Mesenchymal stem cell (in vitro differentiated cells and primary cell): ENCODE measurements around the gene SLC25A15.
A peak's percentile ranks its signal among the peaks of the same experiment; 100 is the strongest.

Experiments used
- DNase-seq: peaks from one replicate; pipeline ENCODE4 v3.0.0-alpha.2; 2013
- H2AFZ ChIP-seq: one replicate; pipeline ENCODE4 v1.6.1; 2013; ENCODE audit warnings: low read depth, mild to moderate bottlenecking, control low read depth, inconsistent platforms, low read length, moderate library complexity
- H2AK5ac ChIP-seq: 2 replicates; pipeline ENCODE4 v1.6.1; 2013; ENCODE audit warnings: low read length, moderate library complexity, mild to moderate bottlenecking, inconsistent platforms; ENCODE audit not compliant: severe bottlenecking
- H2BK120ac ChIP-seq: one replicate; pipeline ENCODE4 v1.6.1; 2013; ENCODE audit warnings: low read depth, mild to moderate bottlenecking, inconsistent platforms, low read length, moderate library complexity
- H2BK12ac ChIP-seq, 2 experiments: one replicate each; pipeline ENCODE4 v1.6.1; 2013; ENCODE audit warnings: inconsistent platforms in 2 of 2, low read length in 2 of 2, mild to moderate bottlenecking in 2 of 2, moderate library complexity in 2 of 2, control low read depth in 1 of 2
- H2BK15ac ChIP-seq: one replicate; pipeline ENCODE4 v1.6.1; 2013; ENCODE audit warnings: mild to moderate bottlenecking, low read depth, inconsistent platforms; ENCODE audit not compliant: poor library complexity, severe bottlenecking
- H2BK5ac ChIP-seq: 2 replicates; pipeline ENCODE4 v1.6.1; 2013; ENCODE audit warnings: low read depth, mild to moderate bottlenecking, low read length, control low read depth, inconsistent platforms; ENCODE audit not compliant: poor library complexity, severe bottlenecking
- H3K14ac ChIP-seq, 2 experiments: one replicate each; pipeline ENCODE4 v1.6.1; 2013; ENCODE audit warnings: inconsistent platforms in 2 of 2, low read length in 2 of 2, control low read depth in 1 of 2, mild to moderate bottlenecking in 1 of 2, moderate library complexity in 1 of 2
- H3K18ac ChIP-seq, 2 experiments: one replicate each; pipeline ENCODE4 v1.6.1; 2013; ENCODE audit warnings: inconsistent platforms in 2 of 2, low read length in 2 of 2, control low read depth in 1 of 2, low read depth in 1 of 2, mild to moderate bottlenecking in 1 of 2
- H3K23ac ChIP-seq, 2 experiments: one replicate each; pipeline ENCODE4 v1.6.1; 2013; ENCODE audit warnings: inconsistent platforms in 2 of 2, low read length in 2 of 2, mild to moderate bottlenecking in 2 of 2, moderate library complexity in 2 of 2, control low read depth in 1 of 2
- H3K27ac ChIP-seq: 2 replicates; pipeline ENCODE4 v1.5.1; 2013; ENCODE audit warnings: mild to moderate bottlenecking, moderate library complexity, low read length, control low read depth, inconsistent platforms; ENCODE audit not compliant: poor library complexity, severe bottlenecking
- H3K27me3 ChIP-seq, 2 experiments: 2 replicates each; pipeline versions ENCODE4 v1.6.1 to v1.7.0; 2013; ENCODE audit warnings: low read length in 2 of 2, mild to moderate bottlenecking in 2 of 2, moderate library complexity in 2 of 2, control low read depth in 1 of 2, inconsistent platforms in 1 of 2; ENCODE audit not compliant: control insufficient read depth in 1 of 2, insufficient read depth in 1 of 2
- H3K36me3 ChIP-seq, 2 experiments: 2 replicates each; pipeline versions ENCODE4 v1.6.1 to v1.7.0; 2013; ENCODE audit warnings: low read length in 2 of 2, control low read depth in 1 of 2, inconsistent platforms in 1 of 2, low read depth in 1 of 2, mild to moderate bottlenecking in 1 of 2; ENCODE audit not compliant: insufficient read depth in 2 of 2, control insufficient read depth in 1 of 2
- H3K4ac ChIP-seq, 2 experiments: one replicate each; pipeline ENCODE4 v1.6.1; 2013; ENCODE audit warnings: inconsistent platforms in 2 of 2, low read length in 2 of 2, mild to moderate bottlenecking in 2 of 2, moderate library complexity in 2 of 2, control low read depth in 1 of 2, low read depth in 1 of 2
- H3K4me1 ChIP-seq: 2 replicates; pipeline ENCODE4 v1.6.1; 2013; ENCODE audit warnings: low read depth, low read length, control low read depth; ENCODE audit not compliant: control insufficient read depth, insufficient read depth
- H3K4me2 ChIP-seq: 2 replicates; pipeline ENCODE4 v1.6.1; 2013; ENCODE audit warnings: low read length, mild to moderate bottlenecking, inconsistent platforms; ENCODE audit not compliant: poor library complexity, severe bottlenecking
- H3K4me3 ChIP-seq, 2 experiments: 2 replicates each; pipeline versions ENCODE4 v1.5.1 to v1.7.0; 2013; ENCODE audit warnings: low read length in 2 of 2, mild to moderate bottlenecking in 2 of 2, control low read depth in 1 of 2, low read depth in 1 of 2; ENCODE audit not compliant: insufficient read depth in 1 of 2
- H3K79me1 ChIP-seq: replicated peaks from 2 replicates; pipeline ENCODE4 v1.6.1; 2013; ENCODE audit warnings: mild to moderate bottlenecking, control low read depth, low read length, inconsistent platforms; ENCODE audit not compliant: poor library complexity, severe bottlenecking
- H3K9ac ChIP-seq: 2 replicates; pipeline ENCODE4 v1.7.0; 2013; ENCODE audit warnings: mild to moderate bottlenecking, low read length, moderate library complexity
- H3K9me3 ChIP-seq: 2 replicates; pipeline ENCODE4 v1.7.0; 2013; ENCODE audit warnings: mild to moderate bottlenecking, low read length; ENCODE audit not compliant: control insufficient read depth
- H4K8ac ChIP-seq: one replicate; pipeline ENCODE4 v1.6.1; 2013; ENCODE audit warnings: inconsistent platforms, mild to moderate bottlenecking, low read length, moderate library complexity
- H4K91ac ChIP-seq: one replicate; pipeline ENCODE4 v1.6.1; 2013; ENCODE audit warnings: mild to moderate bottlenecking, low read length, inconsistent platforms
- WGBS: methylation state at CpG from one replicate; pipeline ENCODE4 v1.1.7; 2013; ENCODE audit warnings: mixed read lengths; 5-methylcytosine and 5-hydroxymethylcytosine counted together

Gene SLC25A15

DNA sequence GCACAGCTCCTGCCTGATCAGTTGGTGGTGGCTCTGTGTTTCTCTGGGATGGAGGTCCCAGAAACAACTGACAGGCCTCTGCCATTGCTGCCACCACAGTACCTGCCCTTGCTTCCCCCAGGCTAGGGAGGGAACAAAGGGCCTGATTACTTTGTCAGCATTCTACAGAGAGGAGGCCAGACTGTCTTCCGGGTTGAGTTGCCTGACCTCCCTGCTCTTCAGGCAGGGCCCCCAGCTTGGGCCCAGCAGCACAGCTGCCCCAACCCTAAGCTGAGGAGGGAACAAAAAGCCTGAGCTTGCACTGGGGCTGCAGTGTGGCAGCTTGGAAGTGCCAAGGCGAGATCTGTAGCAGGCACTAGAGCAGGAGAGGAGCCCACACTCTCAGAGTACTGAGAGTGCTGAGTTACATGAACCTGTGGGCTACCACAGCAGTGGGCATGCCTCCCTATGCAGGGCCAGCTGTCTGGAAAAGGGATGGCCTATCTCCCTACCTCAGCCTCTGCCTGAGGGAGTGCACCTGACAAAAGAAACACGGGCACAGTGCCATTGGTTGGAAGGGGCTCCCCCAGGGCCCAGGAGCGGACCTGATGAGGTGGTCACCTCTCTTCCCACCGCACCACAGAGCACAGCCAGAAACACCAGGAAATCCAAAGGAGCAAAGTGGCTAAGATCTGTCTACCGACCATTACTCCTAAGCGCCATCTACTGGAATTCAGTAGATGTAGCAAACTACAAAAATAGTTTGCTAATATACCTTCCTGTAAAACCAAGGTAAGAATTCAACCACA, 24.4 kb downstream of the SLC25A15 start:
- no peak overlapping the region for H4K91ac ChIP-seq
- H3K9me3 ChIP-seq, result peaks cover 10% of the 10 kb centered on the region
- H3K27ac ChIP-seq, result no peak overlapping the region
- DNase-seq, result peak; percentile 32
- no peak overlapping the region for H3K4me3 ChIP-seq
- peaks cover 16 to 32% of the 10 kb centered on the region in 2 experiments for H3K36me3 ChIP-seq
- no peaks in the 10 kb centered on the region for H3K79me1 ChIP-seq
- no peak overlapping the region for H3K4me2 ChIP-seq
- peak overlapping the region; percentile 35 for H4K8ac ChIP-seq
- no peak overlapping the region for H3K4ac ChIP-seq
- H2AK5ac ChIP-seq, result no peak overlapping the region
- H2BK12ac ChIP-seq, result no peak overlapping the region
- H2BK15ac ChIP-seq, result no peak overlapping the region
- no peaks in the 10 kb centered on the region for H3K27me3 ChIP-seq
- no peak overlapping the region for H3K23ac ChIP-seq
- H2AFZ ChIP-seq, result no peak overlapping the region
- 67% methylated on average over 6 of the region's 7 CpGs for WGBS
- peaks cover 7% of the 10 kb centered on the region for H3K4me1 ChIP-seq
- no peak overlapping the region for H3K14ac ChIP-seq
- no peak overlapping the region for H2BK120ac ChIP-seq
- no peak overlapping the region for H3K9ac ChIP-seq
- H2BK5ac ChIP-seq, result no peak overlapping the region
- H3K18ac ChIP-seq, result no peak overlapping the region

DNA sequence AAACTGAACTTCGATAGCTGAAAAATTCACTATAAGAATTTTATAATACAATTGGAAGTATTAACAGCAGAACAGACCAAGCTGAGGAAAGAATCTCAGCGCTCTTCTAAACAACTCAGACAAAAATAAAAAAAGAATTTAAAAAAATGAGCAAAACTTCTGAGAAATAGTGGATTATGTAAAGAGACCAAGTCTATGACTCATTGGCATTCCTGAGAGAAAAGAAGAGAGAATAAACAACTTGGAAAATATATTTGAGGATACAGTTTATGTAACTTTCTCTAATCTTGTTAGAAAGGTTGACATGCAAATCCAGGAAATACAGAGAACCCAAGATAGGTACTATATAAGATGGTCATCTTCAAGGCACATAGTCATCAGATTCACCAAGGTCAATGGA, 25.4 kb downstream of the SLC25A15 start:
- H3K9me3 ChIP-seq, result peaks cover 10% of the 10 kb centered on the region
- H2AK5ac ChIP-seq, result no peak overlapping the region
- H2BK12ac ChIP-seq, result no peak overlapping the region
- H3K79me1 ChIP-seq, result no peaks in the 10 kb centered on the region
- H3K4me3 ChIP-seq, result no peak overlapping the region
- H2BK15ac ChIP-seq, result no peak overlapping the region
- H3K9ac ChIP-seq, result no peak overlapping the region
- H2AFZ ChIP-seq, result no peak overlapping the region
- no peak overlapping the region for H3K14ac ChIP-seq
- H3K4me2 ChIP-seq, result no peak overlapping the region
- H3K27me3 ChIP-seq, result no peaks in the 10 kb centered on the region
- WGBS, result no CpG with 5 or more reads among the region's 2 CpGs
- DNase-seq, result peak; percentile 7
- peaks cover 16 to 22% of the 10 kb centered on the region in 2 experiments for H3K36me3 ChIP-seq
- no peak overlapping the region for H4K8ac ChIP-seq
- no peak overlapping the region for H3K27ac ChIP-seq
- no peak overlapping the region for H4K91ac ChIP-seq
- H2BK5ac ChIP-seq, result no peak overlapping the region
- H2BK120ac ChIP-seq, result no peak overlapping the region
- H3K23ac ChIP-seq, result no peak overlapping the region
- H3K4me1 ChIP-seq, result peaks cover 7% of the 10 kb centered on the region
- no peak overlapping the region for H3K4ac ChIP-seq
- no peak overlapping the region for H3K18ac ChIP-seq

DNA sequence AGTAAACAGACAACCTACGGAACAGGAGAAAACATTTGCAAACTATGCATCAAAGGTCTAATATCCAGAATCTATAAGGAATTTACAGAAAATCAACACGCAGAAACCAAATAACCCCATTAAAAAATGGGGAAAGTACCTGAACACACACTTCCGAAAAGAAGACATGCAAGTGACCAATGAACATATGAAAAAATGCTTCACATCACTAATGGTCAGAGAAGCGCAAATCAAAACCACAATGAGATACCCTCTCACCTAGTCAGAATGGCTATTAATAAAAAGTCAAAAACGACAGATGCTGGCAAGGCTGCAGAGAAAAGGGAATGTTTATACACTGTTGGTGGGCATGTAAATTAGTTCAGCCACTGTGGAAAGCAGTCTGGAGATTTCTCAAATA, 29.5 kb downstream of the SLC25A15 start:
- no peak overlapping the region for H3K4ac ChIP-seq
- no peaks in the 10 kb centered on the region for H3K79me1 ChIP-seq
- no peak overlapping the region for H2BK15ac ChIP-seq
- H3K36me3 ChIP-seq, result peaks cover 0 to 2% of the 10 kb centered on the region in 2 experiments
- no peaks in the 10 kb centered on the region for H3K27me3 ChIP-seq
- H3K9ac ChIP-seq, result no peak overlapping the region
- H4K8ac ChIP-seq, result no peak overlapping the region
- no peak overlapping the region for H2BK120ac ChIP-seq
- H3K9me3 ChIP-seq, result peaks cover 10% of the 10 kb centered on the region
- H4K91ac ChIP-seq, result no peak overlapping the region
- no peak overlapping the region for H3K23ac ChIP-seq
- H3K18ac ChIP-seq, result no peak overlapping the region
- no peak overlapping the region for H2AFZ ChIP-seq
- no peak overlapping the region for H2BK12ac ChIP-seq
- DNase-seq, result no peak
- H3K14ac ChIP-seq, result no peak overlapping the region
- no peak overlapping the region for H2BK5ac ChIP-seq
- no peak overlapping the region for H3K4me3 ChIP-seq
- H2AK5ac ChIP-seq, result no peak overlapping the region
- H3K27ac ChIP-seq, result no peak overlapping the region
- H3K4me1 ChIP-seq, result peaks cover 2% of the 10 kb centered on the region
- no peak overlapping the region for H3K4me2 ChIP-seq
- 89% methylated on average over 3 of the region's 5 CpGs for WGBS

DNA sequence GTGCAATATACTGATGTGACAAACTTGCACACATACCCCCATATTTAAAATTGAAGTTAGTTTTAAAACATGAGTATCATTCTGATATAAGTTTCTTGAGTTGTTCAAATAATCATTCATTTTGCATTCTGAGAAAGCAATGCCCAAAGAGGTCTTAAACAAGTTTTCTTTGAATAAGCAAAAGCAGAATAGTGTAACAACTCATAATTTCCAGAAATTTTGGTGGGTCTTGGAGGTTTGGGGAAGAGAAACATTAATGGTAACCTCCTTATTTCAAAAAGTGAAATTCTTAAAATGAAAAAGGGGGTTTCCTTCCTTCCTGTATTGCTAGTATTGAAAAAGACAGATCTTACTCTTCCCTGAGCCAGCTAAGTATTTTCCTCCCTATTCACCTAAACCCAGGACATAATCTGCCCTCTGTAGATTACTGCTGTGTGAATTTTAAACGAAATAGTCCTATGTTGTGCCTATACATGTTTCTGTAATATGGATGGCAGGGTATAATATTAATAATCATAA, 30.4 kb downstream of the SLC25A15 start:
- Histone ChIP-seq H2BK15ac (no peak overlapping the region), H3K27me3 (no peaks in the 10 kb centered on the region), H3K4me1 (no peaks in the 10 kb centered on the region), H3K23ac (no peak overlapping the region), H3K4me2 (no peak overlapping the region), H2BK5ac (no peak overlapping the region), H3K4me3 (no peak overlapping the region), H3K18ac (no peak overlapping the region), H3K27ac (no peak overlapping the region), H3K79me1 (no peaks in the 10 kb centered on the region), H4K91ac (no peak overlapping the region), H2BK120ac (no peak overlapping the region), H2AFZ (no peak overlapping the region), H4K8ac (no peak overlapping the region), H3K9ac (no peak overlapping the region), H3K14ac (no peak overlapping the region), H2BK12ac (no peak overlapping the region), H3K36me3 (no peaks in the 10 kb centered on the region), H2AK5ac (no peak overlapping the region), H3K9me3 (peaks cover 10% of the 10 kb centered on the region), H3K4ac (no peak overlapping the region)
- 89% methylated on average over 1 of the region's 1 CpG for WGBS
- no peak for DNase-seq
